NOMO-1 treated with DMSO at 0.1 percent for 48 hours (cell line): Measurements from ENCODE around the gene NEDD4L.

Source experiments
- DNase-seq: peaks from one replicate; lab custom pipeline; 2025; ENCODE audit not compliant: unreplicated experiment; lab: John Stamatoyannopoulos, UW

Gene NEDD4L

DNA sequence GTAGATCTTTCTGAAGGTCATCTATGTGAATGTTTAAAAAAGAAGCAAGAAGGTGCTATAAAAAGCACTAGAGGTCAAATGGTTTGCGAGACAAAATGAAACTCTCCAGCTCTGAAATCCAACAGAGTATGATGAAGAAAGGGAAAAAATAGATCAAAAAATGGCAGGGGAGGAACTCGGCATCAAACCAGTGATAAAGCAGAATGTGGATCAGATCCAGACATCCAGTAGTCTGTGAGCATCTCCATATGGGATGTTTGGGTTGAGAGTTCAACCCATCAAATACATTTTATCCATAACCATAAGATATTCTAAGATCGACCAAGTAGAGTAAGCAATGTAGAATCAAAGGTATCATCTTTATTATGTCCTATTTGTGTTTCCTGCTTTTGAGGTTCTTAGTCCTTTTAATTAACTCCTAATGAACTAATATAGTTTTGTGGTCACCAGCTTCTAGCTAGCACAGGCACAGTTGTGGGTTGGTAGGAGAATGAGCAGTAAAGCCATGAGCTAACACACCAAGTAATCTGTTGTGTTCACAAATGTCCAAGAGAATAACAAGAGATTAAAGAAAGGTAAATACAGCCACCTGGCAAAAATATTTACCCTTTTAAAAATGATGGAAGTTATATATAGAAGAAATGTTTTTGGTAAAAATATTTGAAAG is 160.9 kb downstream of the NEDD4L start:
- no peak for DNase-seq

DNA sequence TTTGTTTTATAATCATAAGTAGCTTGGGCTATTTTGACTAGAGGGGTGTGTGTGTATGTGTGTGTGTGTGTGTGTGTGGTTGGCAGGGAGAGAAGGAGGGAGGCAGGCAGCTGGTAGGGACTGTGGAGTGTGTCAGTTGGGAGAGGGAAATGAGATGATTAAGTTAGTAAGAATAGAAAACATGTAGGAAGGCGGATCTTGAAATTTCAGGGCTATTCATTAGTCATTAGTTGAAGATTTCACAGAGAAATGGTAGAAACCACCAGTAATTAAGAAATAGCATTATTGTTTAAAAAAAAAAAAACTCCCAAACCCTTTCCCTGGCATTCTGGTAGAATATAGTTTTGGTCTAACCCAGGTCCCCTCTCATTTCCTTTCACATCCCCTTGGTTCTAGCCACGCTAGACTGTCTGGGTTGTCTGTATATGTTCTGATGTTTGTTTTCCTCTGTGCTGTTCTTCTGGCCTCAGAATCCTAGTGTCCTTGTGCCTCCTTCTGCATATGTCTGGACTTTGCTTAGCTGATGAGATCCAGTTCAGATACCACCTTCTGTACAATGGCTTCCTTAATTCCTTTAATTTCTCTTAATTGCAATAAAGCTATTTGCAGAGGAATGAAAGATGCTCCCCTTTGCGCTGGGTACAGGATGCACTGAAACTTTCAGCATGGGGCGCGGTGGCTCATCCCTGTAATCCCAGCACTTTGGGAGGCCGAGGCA is 161.6 kb downstream of the NEDD4L start:
- no peak for DNase-seq

DNA sequence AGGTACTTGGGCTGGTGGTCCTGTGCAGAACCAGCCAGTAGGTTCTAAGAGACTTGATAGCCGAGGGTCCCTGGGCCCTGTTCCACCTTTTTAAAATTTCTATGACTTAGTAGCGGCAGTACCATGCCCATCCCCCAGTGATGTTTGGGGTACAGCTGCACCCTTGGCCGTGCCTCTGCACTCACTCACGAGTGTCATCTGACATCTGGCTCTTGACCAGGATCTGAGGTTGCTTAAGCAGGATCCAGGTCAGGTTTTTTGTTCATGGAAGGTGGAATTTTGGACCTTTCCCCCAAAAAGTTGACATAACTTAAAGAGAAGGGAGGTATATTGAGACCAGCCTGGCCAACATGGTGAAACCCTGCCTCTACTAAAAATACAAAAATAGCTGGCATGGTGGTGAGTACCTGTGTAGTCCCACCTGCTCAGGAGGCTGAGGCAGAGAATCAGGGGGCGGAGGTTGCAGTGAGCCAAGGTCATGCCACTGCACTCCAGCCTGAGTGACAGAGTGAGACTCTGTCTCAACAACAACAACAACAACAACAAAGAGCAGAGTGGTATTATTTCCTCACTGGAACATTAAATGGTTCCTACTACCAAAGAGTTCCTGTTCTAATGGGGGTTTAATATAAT is 163.6 kb downstream of the NEDD4L start:
- DNase-seq: no peak

DNA sequence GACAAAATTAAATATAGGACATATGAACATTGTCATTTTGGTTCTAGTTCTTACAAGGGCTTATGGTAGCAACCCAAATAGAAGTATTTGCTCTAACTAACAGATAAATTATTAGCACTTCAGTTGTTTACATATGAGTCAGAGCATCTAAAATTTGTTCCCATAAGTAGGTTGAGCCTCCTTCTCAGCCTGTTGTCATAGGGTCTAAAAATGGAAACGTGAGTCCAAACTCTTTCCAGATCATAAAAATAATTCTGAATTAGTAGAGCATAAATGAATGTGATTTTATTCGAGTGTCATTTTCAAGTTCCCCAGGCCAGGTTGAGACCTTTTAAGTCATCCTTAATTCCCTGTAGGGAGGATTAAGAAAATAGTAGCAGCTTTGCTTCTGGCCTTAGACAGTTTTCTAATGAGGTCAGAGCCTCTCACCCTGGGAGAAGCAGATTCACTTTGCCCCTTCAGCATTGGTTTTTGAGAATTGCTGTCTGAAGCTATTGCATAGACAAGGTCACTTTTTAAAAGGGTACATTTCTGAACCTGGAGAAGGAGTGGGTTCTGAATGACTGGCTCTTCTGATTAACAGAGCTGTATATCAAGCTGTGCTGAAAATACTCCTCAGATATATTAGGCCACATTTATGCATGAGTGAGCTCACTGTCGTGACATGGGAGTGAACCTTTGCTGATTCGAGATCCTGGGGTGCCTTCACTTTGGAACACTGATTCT is 164.3 kb downstream of the NEDD4L start:
- DNase-seq: no peak

DNA sequence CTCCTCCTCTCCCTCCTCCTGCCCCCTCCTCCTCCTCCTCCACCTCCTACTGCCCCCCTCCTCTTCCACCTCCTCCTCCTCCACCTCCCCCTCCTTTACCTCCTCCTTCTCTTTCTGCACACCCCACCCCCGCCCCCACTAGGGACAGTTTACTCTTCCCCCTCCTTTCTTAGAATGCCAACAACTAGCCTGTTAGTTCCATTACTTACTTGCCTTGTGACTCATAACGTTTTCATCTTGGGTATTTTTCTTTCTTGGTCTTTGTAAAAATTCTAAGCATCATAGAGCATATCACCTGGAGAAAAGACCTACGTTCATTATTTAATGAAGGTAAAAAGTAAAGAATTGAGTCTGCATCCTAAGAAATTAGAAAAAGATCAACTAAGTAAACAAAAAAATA is 165.3 kb downstream of the NEDD4L start:
- no peak for DNase-seq

DNA sequence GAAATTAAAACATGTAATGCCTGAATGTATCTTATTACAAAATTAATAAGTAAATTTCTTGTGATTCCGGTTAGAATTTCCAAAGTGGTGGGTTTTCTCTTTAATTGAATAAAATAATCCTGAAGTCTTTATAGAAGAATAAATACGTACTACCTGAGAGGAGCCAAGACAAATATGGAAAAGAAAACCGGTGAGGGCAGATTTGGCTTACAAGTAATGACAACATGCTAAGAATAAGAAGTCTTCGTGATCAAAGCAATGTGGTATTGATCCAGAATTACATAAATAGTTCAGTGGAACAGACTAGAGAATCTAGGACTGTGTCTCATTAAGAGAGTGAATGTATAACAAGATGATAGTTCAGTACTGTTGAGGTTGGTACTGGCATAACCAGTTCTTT is 167.5 kb downstream of the NEDD4L start:
- no peak for DNase-seq

DNA sequence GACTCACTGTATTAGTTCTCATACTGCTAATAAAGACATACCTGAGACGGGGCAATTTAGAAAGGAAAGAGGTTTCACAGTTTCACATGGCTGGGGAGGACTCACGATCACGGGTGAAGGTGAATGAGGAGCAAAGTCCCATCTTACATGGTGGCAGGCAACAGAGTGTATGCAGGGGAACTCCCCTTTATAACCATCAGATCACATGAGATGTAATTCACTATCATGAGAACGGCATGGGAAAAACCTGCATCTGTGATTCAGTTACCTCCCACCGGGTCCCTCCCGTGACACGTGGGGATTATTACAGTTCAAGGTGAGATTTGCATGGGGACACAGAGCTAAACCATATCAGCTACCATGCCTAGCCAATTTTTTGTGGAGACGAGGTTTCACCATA is 168.2 kb downstream of the NEDD4L start:
- no peak for DNase-seq

DNA sequence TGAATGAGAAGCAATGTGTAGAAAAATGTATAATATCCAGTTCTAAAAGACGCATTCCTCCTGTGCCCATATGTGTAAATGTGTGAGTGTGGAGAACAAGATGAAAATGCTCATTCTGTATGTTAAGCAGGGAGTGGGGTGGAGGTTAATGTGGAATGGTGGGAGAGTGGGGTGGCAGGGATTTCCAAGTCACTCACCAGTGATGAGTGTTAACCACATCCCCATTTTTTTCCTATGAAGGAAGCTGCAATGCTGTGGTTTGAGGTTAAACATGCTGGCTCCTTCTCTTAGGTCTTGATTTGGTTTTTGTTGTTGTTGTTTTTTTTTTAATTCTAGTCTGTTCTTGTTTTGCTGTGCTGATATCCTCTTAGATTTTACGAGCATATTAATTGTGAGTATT is 169.4 kb downstream of the NEDD4L start:
- peak; percentile 69 for DNase-seq

DNA sequence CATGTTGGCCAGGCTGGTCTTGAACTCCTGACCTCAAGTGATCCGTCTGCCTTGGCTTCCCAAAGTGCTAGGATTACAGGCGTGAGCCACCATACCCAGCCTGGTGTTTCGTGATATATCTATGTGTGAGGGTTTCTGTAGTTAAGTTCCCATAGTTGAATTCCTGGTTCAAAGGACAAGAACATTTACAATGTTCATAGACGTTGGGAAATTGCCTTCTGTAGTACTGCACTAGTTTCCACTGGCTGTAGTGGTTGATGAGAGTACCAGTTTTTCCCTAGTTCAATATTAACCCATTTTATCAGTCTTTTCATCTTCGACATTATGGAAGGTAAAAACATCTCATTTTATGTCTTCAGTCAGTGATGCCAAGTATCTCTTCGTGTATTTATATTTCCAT is 171.0 kb downstream of the NEDD4L start:
- DNase-seq: no peak

DNA sequence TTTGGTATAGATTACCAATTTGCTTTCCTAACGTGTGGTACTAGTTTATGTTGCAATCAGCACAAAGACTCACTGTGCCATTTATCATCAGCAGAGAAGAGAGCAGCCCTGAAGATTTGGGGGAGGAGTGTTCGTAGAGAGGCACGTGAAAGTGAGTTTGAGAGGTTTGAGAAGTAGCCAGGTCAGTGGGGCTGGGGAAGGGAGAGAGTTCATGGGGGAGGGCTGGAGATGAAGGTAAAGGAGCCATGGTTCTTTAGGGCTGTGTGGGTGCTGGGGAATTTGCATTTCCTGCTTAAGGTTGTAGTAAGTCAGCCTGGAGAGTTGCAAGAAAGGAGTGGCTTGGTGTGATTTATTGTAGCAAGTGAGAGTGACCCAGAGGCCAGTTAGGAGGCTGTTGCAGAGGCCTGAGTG is 172.1 kb downstream of the NEDD4L start:
- peak; percentile 15 for DNase-seq

DNA sequence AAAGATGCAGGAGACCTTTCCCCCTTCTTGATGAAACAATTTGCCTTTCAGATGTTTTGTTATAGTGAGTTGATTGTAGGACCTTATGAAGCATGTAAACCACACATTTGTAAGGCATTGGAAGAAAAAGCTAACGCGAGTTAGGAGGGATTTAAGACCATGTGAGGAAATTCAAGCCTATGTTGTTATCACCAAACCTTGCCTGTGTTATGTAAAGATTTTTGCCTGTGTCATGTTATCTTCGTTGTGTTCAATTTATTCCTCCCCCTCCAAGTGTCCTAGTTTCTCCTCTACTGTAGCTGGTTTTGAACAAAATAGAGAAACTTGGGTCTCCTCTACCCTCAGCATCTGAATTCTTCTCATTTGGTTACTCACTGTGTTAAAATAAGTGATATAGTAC is 173.0 kb downstream of the NEDD4L start:
- no peak for DNase-seq

DNA sequence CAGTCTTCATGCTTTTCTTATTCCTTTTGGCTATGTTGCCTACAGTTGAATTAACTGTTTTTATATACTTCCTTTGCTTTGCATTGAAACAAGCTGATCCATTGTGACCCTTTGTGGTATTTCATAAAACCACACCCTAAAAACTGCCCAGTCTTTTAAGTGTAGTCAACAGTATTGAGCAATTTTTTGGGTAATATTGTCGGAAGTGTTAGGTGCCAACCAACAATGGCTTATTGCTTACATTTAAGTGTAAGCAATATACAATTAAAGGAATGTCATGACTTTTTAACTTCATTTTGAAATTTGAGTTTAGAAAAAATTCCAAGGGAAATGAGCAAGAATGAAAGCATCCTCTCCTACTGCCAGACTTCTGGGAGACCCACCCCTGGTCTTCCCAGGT is 174.1 kb downstream of the NEDD4L start:
- DNase-seq: peak; percentile 85

DNA sequence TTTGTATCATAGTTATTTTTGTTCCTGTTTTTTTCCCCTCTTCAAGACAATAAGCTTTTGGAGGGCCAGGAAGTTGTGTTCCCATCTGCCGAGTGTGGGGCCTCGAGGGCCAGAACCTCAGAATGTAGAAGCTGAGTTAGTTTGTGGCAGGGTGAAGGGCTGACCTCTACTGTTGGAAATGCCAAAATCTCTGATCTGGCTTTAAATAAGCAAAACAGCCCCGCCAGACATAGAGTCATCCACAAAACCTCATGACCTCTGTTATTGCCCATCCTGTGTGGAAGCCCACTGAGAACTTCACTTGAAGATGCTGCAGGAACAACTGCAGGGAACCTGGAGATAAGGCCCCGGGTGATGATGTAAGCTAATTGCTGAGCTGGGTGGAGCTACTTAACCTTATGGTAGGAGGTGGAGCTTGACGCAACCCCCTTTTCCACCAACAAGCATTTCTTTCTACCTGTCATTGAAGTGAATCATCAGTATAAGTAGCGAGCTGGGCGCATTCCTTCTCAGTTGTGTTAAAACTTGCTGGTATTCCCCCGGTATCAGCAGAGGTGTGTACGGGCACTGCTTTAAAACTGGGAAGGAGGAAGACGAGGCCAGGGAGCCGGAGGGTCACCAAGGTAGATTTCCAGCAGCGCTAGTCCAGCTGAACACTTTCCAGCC is 177.2 kb downstream of the NEDD4L start:
- no peak for DNase-seq

DNA sequence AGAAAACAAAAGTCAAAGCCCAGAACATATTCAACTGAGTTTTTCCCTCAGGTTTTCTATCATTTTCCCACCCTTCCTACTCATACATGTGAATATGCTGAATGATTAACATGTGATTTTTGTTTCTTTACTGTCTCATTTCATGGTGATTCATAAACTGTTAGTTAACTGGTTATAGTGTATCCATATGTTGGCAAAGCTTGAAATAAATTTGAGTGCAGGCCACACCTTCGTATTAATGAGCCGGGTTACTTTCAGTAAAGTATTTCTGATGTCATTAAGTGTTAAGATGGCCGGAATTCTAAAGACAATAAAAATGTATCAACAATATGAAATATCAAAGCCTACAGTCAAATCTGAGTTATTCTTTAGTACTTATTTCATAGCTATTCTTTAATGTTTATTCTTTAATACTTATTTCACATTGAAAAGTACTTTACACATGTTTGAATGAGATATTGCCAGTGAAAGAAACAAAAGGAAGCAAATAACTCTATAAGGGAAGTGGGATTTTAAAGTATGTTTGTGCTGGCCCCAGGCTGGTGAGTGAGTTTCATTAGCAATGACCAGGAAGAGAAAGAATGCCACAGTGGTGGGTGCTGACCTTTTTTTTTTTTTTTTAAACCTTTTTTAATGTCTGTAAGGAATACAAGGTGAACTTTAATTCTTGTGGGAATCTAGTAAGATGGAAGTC is 178.6 kb downstream of the NEDD4L start:
- DNase-seq: peak; percentile 6

DNA sequence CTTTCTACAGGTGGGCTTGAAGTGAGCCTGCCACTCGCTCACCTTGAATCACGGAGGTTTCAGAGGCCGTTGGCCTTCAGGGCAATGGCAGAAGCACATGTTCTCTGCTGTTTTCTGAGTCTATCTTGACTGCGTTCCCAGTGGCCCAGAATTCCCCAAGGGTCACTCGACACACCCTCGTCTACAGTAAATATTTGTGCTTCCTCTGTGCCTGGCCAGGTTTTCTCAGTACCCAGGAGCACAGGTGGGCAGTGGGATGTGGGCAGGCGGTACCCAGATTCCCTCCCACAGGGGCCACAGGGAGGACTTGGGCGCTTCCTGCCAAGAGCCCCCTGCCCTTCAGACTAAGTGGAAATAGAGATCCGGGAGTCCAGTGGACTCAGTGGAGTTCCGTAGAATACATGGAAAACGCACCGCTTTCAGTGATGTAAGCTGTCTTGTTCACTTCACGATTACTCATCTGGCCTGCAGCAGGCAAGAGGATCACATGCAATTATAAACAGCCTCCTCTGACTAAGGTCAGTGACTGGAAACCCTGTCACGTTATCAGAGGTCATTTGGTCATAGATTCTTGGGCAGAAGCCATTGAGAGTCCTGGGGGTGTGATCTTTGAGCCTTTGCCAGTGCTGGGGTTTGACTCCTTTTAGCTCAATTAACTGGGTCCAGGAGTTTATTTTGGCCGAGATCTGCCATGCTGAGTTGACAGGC is 179.8 kb downstream of the NEDD4L start:
- no peak for DNase-seq

DNA sequence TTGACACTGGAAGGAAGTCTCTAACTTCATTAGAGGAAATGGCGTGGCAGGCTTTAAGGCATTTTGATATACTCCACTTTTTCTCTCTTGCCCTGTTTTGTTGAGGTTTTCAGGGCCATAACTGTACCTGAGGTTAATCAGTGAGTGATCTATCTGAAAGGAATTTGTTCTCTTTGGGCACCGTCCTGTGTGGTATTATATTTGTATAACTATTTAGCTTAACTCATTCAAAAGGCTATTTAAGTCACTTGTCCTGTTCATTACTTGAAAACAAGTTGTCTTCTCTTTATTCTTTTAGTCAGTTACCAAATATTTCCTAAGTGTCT is 180.4 kb downstream of the NEDD4L start:
- DNase-seq: no peak

DNA sequence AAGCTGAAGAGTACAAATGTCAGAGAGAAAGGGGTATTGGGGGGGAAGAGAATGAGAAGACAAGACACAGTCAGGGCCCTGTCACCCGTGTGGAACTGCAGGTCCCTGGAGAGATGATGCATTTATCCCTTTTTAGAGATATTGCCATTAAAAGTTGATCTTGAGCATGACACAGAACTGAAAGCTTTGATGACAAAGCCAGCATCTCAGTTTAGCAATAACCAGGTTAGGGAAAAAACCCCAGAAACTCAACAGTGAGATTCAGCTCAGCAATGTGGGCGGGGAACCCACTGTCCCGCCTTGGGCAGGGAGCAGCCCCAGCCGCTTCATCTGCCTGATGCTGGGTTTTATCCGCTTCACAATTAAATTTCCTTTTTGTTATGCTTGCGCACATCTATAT is 181.1 kb downstream of the NEDD4L start:
- DNase-seq: no peak

DNA sequence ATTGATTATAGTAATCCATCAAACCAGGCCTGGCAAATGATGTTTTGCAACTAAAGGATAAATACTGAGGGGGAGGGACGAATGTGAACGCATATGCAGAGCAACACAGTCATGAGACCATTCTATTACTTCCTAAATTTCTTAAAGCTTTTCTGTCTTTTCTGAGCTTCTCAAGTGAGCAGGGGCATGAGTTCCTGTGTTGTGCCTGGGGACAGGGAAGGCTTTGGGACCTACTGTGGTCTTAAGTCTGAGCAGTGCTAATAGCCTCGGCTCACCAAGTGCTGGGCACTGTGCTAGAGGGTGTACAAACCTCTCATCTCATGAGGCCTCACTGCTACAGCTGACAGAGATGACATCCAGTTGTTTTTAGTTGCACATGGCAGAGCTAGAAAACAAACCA is 182.4 kb downstream of the NEDD4L start:
- peak; percentile 22 for DNase-seq

DNA sequence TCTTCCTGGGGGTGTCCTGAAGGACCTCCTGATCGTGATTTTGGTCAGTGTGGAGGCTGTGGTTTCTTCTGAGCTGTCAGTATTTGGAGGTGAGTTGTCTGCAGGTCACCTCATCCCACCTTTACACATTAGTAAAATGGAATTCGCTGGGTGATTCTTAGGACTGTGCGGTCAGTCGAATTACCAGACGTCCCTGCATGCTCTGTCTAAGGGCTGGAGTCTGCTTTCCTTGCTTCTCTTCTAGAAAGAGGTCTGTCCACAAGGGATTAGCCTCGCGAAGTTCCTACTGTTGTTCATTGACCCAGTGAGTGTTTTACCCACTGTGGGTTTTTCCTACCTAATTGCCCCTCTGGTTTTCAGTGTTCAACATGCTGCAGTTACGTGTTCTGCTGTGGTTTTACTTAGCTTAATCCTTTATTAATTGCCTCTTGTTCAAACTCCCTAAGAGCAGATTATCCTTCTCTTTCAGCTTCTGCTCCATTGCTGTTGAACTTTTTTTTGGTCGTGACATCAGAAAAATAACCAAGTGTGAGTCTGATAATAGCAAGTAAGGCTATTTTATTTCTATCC is 183.4 kb downstream of the NEDD4L start:
- DNase-seq: no peak

DNA sequence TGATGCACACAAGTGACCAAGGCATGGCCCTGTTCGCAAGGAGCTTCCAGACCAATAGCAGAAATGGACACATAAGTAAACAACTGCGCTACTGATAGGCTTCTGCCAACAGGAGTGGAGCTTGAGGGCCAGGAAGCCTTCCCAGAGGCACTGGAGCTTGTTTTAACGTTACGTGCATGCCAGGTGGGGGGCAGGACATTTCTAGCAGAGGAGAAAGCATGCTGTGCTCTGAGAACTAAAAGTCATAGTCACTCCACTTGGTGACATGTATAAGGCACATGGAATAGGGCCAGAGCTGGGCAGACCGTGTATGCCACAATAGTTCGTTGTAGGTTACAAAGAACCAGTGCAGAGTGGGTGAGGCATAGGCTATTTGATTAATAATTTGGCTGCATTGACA is 184.2 kb downstream of the NEDD4L start:
- DNase-seq: no peak
